Left lung (tissue), 10 donors: ENCODE data around the gene DMAP1. TPM values are rescaled to one million over a fixed set of nuclear protein-coding genes. Genes with fewer than 3 reads are reported as not detected.

ENCODE experiments used
- ATAC-seq: fragments of 200-7000 bp; cut with Tn5 transposase; one replicate; pipeline ENCODE4 v1.9.1; 2020; ENCODE audit warnings: moderate library complexity
- DNase-seq, 4 donors: peaks; one replicate each; pipeline ENCODE4 v3.0.0-alpha.2; 2013 to 2020
- H3K27ac ChIP-seq, 2 donors: fragments of 200-600 bp; sonication (generic) in 1 of 2; one replicate each; pipeline versions ENCODE4 v1.5.0 to v1.8.0; 2020 to 2021
- H3K27me3 ChIP-seq, 2 donors: fragments of 200-600 bp; sonication (generic) in 1 of 2; one replicate each; pipeline versions ENCODE4 v1.5.0 to v1.8.0; 2020 to 2021
- H3K36me3 ChIP-seq, 2 donors: fragments of 200-600 bp; sonication (generic) in 1 of 2; one replicate each; pipeline versions ENCODE4 v1.5.0 to v1.8.0; 2020 to 2021
- H3K4me1 ChIP-seq, 2 donors: fragments of 200-600 bp; one replicate each; pipeline ENCODE4 v1.8.0; 2021
- H3K4me3 ChIP-seq, 2 donors: fragments of 200-600 bp; sonication (generic) in 1 of 2; one replicate each; pipeline versions ENCODE4 v1.5.0 to v1.8.0; 2020 to 2021; ENCODE audit warnings: mild to moderate bottlenecking in 1 of 2
- H3K9me3 ChIP-seq, 2 donors: fragments of 200-600 bp; sonication (generic) in 1 of 2; one replicate each; pipeline versions ENCODE4 v1.5.0 to v1.8.0; 2020 to 2021
- intact Hi-C, 2 donors: fragments of 100-400 bp; cut with DNase I; formaldehyde crosslinking; loops; one replicate each; pipeline versions ENCODE4 v1.11.2 to v1.14.2; 2022
- polyA plus RNA-seq, 6 donors: library from polyadenylated mRNA; unstranded; fragments of 120-200 nt; gene quantifications; one replicate each; pipeline ENCODE4 v1.2.1, GENCODE V29; 2013; ENCODE audit not compliant: insufficient read length in 6 of 6
- total RNA-seq, 2 donors: library from RNA; stranded (reverse); fragmentation: NEBNext Ultra II Directional; extraction: Animal tissue kit (Norgen Biotek cat#: 25700); gene quantifications; one replicate each; pipeline ENCODE4 v1.2.1, GENCODE V29; 2021
- TF ChIP-seq, protein P1 (sequence below), 2 donors: fragments of 200-600 bp; sonication (generic) in 1 of 2; IDR thresholded peaks; one replicate each; pipeline versions ENCODE4 v1.5.0 to v1.8.0; 2021; ENCODE audit warnings: antibody characterized with exemption in 2 of 2
- donor health status: DM: no; HTN: yes; CAD: no.
- donor health status: DM: no; HTN: no; CAD: no.

The DMAP1 gene
- total and polyA plus RNA-seq, 8 donors, result 25.6 to 76.2 (median 66.5) TPM

DNA sequence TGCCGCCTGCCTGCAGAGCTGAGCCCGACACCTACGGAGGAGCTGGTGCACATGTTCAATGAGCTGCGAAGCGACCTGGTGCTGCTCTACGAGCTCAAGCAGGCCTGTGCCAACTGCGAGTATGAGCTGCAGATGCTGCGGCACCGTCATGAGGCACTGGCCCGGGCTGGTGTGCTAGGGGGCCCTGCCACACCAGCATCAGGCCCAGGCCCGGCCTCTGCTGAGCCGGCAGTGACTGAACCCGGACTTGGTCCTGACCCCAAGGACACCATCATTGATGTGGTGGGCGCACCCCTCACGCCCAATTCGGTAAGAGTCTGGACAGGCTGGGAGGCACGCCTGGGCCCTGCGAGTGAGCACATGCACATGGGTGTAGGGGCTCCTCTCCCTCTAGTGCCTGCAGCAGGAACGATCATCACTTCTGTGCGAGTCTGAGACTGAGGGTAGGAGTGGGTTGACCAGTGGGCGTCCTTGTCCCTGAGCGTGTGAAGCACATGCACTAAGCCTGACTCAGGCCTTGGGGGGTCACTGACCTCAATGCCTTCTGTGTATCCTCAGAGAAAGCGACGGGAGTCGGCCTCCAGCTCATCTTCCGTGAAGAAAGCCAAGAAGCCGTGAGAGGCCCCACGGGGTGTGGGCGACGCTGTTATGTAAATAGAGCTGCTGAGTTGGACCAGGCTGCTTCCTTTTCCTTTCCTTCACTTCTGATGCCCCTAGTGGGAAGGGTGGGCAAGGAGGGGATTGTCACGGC, 6.9 kb downstream of the DMAP1 start:
- DNase-seq (no peak), ATAC-seq (no peak)
- Histone ChIP-seq H3K27me3 (no peaks in the 10 kb centered on the region), H3K36me3 (peaks cover 0 to 67% of the 10 kb centered on the region in 2 donors), H3K4me1 (peaks cover 0 to 5% of the 10 kb centered on the region in 2 donors), H3K27ac (no peak overlapping the region), H3K9me3 (no peaks in the 10 kb centered on the region), H3K4me3 (no peak overlapping the region)
- intact Hi-C loops, result no loop called here
- TF ChIP-seq, protein P1, sequence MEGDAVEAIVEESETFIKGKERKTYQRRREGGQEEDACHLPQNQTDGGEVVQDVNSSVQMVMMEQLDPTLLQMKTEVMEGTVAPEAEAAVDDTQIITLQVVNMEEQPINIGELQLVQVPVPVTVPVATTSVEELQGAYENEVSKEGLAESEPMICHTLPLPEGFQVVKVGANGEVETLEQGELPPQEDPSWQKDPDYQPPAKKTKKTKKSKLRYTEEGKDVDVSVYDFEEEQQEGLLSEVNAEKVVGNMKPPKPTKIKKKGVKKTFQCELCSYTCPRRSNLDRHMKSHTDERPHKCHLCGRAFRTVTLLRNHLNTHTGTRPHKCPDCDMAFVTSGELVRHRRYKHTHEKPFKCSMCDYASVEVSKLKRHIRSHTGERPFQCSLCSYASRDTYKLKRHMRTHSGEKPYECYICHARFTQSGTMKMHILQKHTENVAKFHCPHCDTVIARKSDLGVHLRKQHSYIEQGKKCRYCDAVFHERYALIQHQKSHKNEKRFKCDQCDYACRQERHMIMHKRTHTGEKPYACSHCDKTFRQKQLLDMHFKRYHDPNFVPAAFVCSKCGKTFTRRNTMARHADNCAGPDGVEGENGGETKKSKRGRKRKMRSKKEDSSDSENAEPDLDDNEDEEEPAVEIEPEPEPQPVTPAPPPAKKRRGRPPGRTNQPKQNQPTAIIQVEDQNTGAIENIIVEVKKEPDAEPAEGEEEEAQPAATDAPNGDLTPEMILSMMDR (IDR thresholded peaks at IDR 0.05), result no peak

- H3K36me3 ChIP-seq, result peaks cover 0 to 61% of the 10 kb centered on the region in 2 donors
Measured at GRCh38 chr1:44220755-44221154, 7.5 kb downstream of the DMAP1 start.

DNA sequence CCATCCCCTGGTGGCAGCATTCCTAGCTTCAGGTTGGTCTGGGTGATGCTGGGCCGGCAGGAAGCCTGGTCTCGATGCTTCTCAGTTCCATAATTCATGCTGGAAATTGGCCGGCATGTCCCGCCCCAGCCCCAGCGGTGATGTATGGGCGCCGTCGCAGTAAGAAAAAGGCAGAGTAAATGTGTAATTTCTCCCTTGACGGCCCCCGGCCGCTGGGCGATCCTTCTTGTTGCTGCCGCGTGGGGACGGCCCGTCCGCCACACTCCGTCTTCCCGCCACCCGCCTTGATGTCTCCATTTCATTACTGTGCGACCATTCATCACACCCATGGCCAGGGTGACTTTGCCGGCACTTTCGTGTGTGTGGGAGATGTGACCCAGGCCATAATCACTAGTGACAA, 8.5 kb downstream of the DMAP1 start:
- Histone ChIP-seq H3K9me3 (no peaks in the 10 kb centered on the region), H3K4me3 (no peak overlapping the region), H3K36me3 (peaks cover 0 to 51% of the 10 kb centered on the region in 2 donors), H3K4me1 (peaks cover 0 to 5% of the 10 kb centered on the region in 2 donors), H3K27ac (no peak overlapping the region), H3K27me3 (no peaks in the 10 kb centered on the region)
- intact Hi-C loops, result no loop called here
- TF ChIP-seq, protein P1 (IDR thresholded peaks at IDR 0.05), result no peak
- ATAC-seq, result no peak
- DNase-seq, result no peak

More at GRCh38 chr1:44220755-44221154, 7.5 kb downstream of the DMAP1 start:
- Histone ChIP-seq H3K4me3 (no peak overlapping the region), H3K27me3 (no peaks in the 10 kb centered on the region), H3K4me1 (peaks cover 0 to 5% of the 10 kb centered on the region in 2 donors), H3K27ac (no peak overlapping the region), H3K9me3 (no peaks in the 10 kb centered on the region)
- ATAC-seq, result no peak
- no peak for DNase-seq
- TF ChIP-seq, protein P1 (IDR thresholded peaks at IDR 0.05), result no peak
- intact Hi-C loops, result no loop called here

DNA sequence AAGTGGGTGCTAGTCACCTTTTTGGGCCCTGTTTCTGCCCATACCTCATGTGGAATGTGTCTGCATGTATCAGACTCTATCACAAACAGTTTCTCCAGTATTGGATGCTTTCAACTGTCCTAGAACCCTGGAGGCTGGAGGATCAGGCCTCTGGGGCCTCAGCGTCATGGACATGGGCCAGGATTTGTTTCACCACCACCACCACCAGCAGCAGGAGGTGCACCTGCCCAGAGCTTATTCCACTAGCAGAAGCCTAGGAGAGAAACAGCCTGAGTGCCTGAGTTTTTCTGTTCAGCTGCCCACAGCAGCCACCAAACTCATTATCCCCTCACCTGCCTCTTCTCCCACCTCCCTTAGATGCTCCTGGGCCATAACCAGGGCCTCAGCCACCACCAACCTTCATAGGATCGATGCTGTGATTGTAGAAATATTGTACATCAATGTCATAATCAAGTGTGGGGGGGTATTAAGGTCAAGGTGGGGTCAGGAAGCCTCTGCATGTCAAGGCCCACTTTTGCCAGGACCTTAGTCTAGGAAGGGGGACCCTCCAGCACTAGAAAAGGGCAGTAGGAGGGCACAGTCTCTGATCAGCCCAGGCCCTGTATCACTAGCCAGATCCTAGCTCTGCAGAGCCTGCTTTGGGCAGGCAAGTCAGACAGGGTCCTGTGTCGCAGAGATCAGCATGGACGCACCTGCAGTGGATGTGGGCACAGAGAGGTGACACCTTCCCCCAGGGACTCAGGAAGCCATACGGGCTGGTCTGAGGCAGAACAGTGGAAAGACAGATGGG, 9.3 kb downstream of the DMAP1 start:
- no peak for DNase-seq
- H3K4me1 ChIP-seq, result peaks cover 0 to 10% of the 10 kb centered on the region in 2 donors
- peaks cover 0 to 45% of the 10 kb centered on the region in 2 donors for H3K36me3 ChIP-seq
- H3K4me3 ChIP-seq, result no peak overlapping the region
- TF ChIP-seq, protein P1 (IDR thresholded peaks at IDR 0.05), result no peak
- intact Hi-C loops, result no loop called here
- no peak for ATAC-seq
- H3K27ac ChIP-seq, result no peak overlapping the region
- H3K9me3 ChIP-seq, result no peaks in the 10 kb centered on the region
- H3K27me3 ChIP-seq, result no peaks in the 10 kb centered on the region

DNA sequence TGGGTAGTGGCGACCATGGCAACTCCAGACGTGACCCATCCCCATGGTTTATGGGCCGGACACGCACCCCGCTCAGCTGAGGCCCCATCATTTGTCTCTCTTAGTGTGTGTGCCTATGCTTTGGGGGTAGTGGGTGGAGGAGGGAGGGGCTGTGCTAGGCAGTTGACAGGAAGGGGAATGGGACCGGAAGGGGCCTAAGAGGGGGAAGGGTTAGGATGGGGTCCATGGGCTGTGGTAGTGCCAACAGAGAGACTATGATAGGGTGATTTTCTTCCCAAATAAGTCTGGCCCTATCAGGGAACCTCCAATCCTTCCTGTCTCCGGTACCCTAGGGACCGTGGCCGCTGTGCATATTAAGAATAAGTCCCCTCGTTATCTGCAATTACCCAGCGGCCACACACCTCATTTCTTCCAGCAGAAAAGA, 9.9 kb downstream of the DMAP1 start:
- TF ChIP-seq, protein P1 (IDR thresholded peaks at IDR 0.05), result no peak
- no peak overlapping the region for H3K27ac ChIP-seq
- H3K4me1 ChIP-seq, result peaks cover 0 to 10% of the 10 kb centered on the region in 2 donors
- H3K4me3 ChIP-seq, result no peak overlapping the region
- DNase-seq (no peak), ATAC-seq (no peak)
- no peaks in the 10 kb centered on the region for H3K9me3 ChIP-seq
- no peaks in the 10 kb centered on the region for H3K27me3 ChIP-seq
- H3K36me3 ChIP-seq, result peaks cover 0 to 41% of the 10 kb centered on the region in 2 donors
- intact Hi-C loops, result no loop called here
